CD14-positive monocyte (primary cell): ENCODE results near the gene ZNF467. TPM values are rescaled to one million over a fixed set of nuclear protein-coding genes. Genes with fewer than 3 reads are reported as not detected.

ENCODE experiments used
- DNase-seq, 3 donors: peaks; one replicate each; pipeline ENCODE4 v3.0.0-alpha.2; 2011 to 2022
- H2AFZ ChIP-seq: 2 replicates; pipeline ENCODE4 v1.6.0; 2012; ENCODE audit warnings: mild to moderate bottlenecking, low read depth, low read length, inconsistent platforms; ENCODE audit not compliant: insufficient read depth, poor library complexity, severe bottlenecking
- H3K27ac ChIP-seq, 2 donors: 1 replicate in 1 of 2; 2 replicates in 1 of 2; pipeline ENCODE4 v1.5.1; 2012 to 2013; ENCODE audit warnings: low read length in 2 of 2, control low read depth in 1 of 2, inconsistent platforms in 1 of 2, low read depth in 1 of 2, mild to moderate bottlenecking in 1 of 2
- H3K27me3 ChIP-seq, 2 donors: one replicate each; pipeline versions ENCODE4 v1.6.0 to v1.6.1; 2011 to 2013; ENCODE audit warnings: low read length in 2 of 2; ENCODE audit not compliant: control insufficient read depth in 2 of 2, insufficient read depth in 2 of 2
- H3K36me3 ChIP-seq, 2 donors: replicated peaks in 1 of 2; 1 replicate in 1 of 2; 2 replicates in 1 of 2; pipeline versions ENCODE4 v1.5.1 to v1.6.1; 2012 to 2013; ENCODE audit warnings: low read length in 2 of 2, control low read depth in 1 of 2, inconsistent platforms in 1 of 2, mild to moderate bottlenecking in 1 of 2; ENCODE audit not compliant: insufficient read depth in 2 of 2, control insufficient read depth in 1 of 2
- H3K4me1 ChIP-seq, 2 donors: 1 replicate in 1 of 2; 2 replicates in 1 of 2; pipeline versions ENCODE4 v1.5.1 to v1.6.1; 2012 to 2013; ENCODE audit warnings: low read length in 2 of 2, control low read depth in 1 of 2, inconsistent platforms in 1 of 2, mild to moderate bottlenecking in 1 of 2, moderate library complexity in 1 of 2; ENCODE audit not compliant: insufficient read depth in 2 of 2, control insufficient read depth in 1 of 2
- H3K4me2 ChIP-seq: replicated peaks from 2 replicates; pipeline ENCODE3; 2012; ENCODE audit warnings: low read length, moderate library complexity, mild to moderate bottlenecking; ENCODE audit not compliant: poor library complexity, severe bottlenecking; ENCODE audit errors: extremely low read depth
- H3K4me3 ChIP-seq, 3 experiments: fragments of 200-600 bp in 1 of 3; sonication (generic) in 1 of 3; replicated peaks in 1 of 3; 1 replicate in 2 of 3; 2 replicates in 1 of 3; pipeline ENCODE4 v1.5.1; 2011 to 2013; ENCODE audit warnings: low read length in 3 of 3, mild to moderate bottlenecking in 3 of 3, control low read depth in 2 of 3, low read depth in 2 of 3, inconsistent platforms in 1 of 3, moderate library complexity in 1 of 3
- H3K79me2 ChIP-seq: 2 replicates; pipeline ENCODE4 v1.6.0; 2012; ENCODE audit warnings: mild to moderate bottlenecking, control low read depth, inconsistent platforms, low read length, moderate library complexity; ENCODE audit not compliant: insufficient read depth
- H3K9ac ChIP-seq: 2 replicates; pipeline ENCODE4 v1.6.0; 2017; ENCODE audit warnings: low read length, mild to moderate bottlenecking; ENCODE audit not compliant: insufficient read depth, poor library complexity, severe bottlenecking
- H3K9me3 ChIP-seq, 2 donors: replicated peaks in 1 of 2; 1 replicate in 1 of 2; 2 replicates in 1 of 2; pipeline versions ENCODE4 v1.5.1 to v1.6.1; 2012 to 2013; ENCODE audit warnings: low read length in 2 of 2, control low read depth in 1 of 2; ENCODE audit not compliant: control insufficient read depth in 1 of 2, insufficient read depth in 1 of 2
- H4K20me1 ChIP-seq: 2 replicates; pipeline ENCODE4 v1.6.0; 2012; ENCODE audit warnings: mild to moderate bottlenecking, low read length, control low read depth, moderate library complexity; ENCODE audit not compliant: insufficient read depth
- H3K27ac Mint-ChIP-seq, 7 donors: one replicate each; pipeline ENCODE4 v1.8.0; 2020; ENCODE audit warnings: mild to moderate bottlenecking in 7 of 7, mixed read lengths in 7 of 7, moderate library complexity in 6 of 7, inconsistent platforms in 2 of 7
- H3K27me3 Mint-ChIP-seq, 3 donors: one replicate each; pipeline ENCODE4 v1.8.0; 2021 to 2022; ENCODE audit warnings: low read depth in 3 of 3, mild to moderate bottlenecking in 3 of 3, mixed read lengths in 3 of 3, moderate library complexity in 3 of 3, inconsistent platforms in 1 of 3
- H3K36me3 Mint-ChIP-seq, 2 donors: one replicate each; pipeline ENCODE4 v1.8.0; 2020; ENCODE audit warnings: mixed read lengths in 2 of 2, inconsistent platforms in 1 of 2, mild to moderate bottlenecking in 1 of 2
- H3K4me1 Mint-ChIP-seq: one replicate; pipeline ENCODE4 v1.8.0; 2020; ENCODE audit warnings: mild to moderate bottlenecking, mixed read lengths
- H3K4me3 Mint-ChIP-seq, 2 donors: one replicate each; pipeline ENCODE4 v1.8.0; 2020; ENCODE audit warnings: mild to moderate bottlenecking in 2 of 2, mixed read lengths in 2 of 2, moderate library complexity in 1 of 2
- H3K9me3 Mint-ChIP-seq, 7 donors: one replicate each; pipeline ENCODE4 v1.8.0; 2020 to 2022; ENCODE audit warnings: mixed read lengths in 7 of 7, mild to moderate bottlenecking in 6 of 7, moderate library complexity in 6 of 7, inconsistent platforms in 2 of 7
- WGBS: methylation state at CpG from one replicate; pipeline ENCODE4 v1.1.5; 2013; ENCODE audit warnings: missing lambda C conversion rate; ENCODE audit not compliant: insufficient coverage; 5-methylcytosine and 5-hydroxymethylcytosine counted together
- intact Hi-C, 2 donors: fragments of 100-400 bp; cut with micrococcal nuclease; formaldehyde crosslinking; loops; one replicate each; pipeline versions ENCODE4 v1.15.0 to v1.15.1; 2023
- polyA plus RNA-seq, 3 donors: library from polyadenylated mRNA; depleted of rRNA in 1 of 3; unstranded in 2 of 3; stranded (reverse) in 1 of 3; fragments of 300-500 nt in 2 of 3; fragments of >200 nt in 1 of 3; fragmentation: Illumina TruSeq in 2 of 3; gene quantifications; 1 replicate in 2 of 3; 2 replicates in 1 of 3; pipeline ENCODE4 v1.2.3, GENCODE V29; 2012 to 2021
- TF ChIP-seq, protein P1 (sequence below): fragments of 200-600 bp; IDR thresholded peaks from one replicate; pipeline ENCODE4 v1.8.0; 2022; ENCODE audit warnings: antibody characterized with exemption, mild to moderate bottlenecking

Gene ZNF467
- polyA plus RNA-seq, 3 donors, result 43.4 to 100 (median 52.8) TPM

DNA sequence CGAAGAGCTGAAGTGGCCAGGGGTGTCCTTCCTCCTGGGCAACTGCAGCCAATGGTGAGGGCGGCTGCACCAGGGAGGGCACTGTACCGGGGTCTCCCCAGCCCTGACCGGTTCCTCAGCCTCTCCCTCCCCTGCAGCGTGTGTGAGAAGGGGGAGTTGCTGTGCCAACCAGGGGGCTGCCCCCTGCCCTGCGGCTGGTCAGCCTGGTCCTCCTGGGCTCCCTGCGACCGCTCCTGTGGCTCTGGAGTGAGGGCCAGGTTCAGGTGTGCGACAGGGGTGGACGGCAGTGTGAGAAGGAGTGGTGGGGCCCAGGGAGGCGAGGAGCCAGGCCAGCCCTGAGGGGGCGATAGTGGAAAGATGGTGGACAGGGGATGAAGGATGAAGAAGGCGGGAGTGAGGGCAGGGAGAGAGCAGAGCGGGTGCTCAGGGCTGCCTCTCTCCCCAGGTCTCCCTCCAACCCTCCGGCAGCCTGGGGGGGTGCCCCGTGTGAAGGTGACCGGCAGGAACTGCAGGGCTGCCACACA lies 30.2 kb upstream of the ZNF467 start:
- peaks cover 3 to 5% (median 3%) of the 10 kb centered on the region in 3 donors for H3K27me3 Mint-ChIP-seq

DNA sequence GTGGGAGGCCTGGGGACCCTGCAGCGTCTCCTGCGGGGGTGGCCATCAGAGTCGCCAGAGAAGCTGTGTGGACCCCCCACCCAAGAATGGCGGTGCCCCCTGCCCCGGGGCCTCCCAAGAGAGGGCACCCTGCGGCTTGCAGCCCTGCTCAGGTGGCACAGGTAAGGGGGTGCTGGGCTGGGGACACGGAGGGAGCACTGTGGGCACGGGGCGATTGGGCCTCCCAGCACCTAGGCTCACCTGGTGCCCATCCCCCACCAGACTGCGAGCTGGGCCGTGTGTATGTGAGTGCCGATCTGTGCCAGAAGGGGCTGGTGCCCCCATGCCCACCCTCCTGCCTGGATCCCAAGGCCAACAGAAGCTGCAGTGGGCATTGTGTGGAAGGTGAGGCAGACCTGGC lies 29.6 kb upstream of the ZNF467 start:
- intact Hi-C loops, result no loop called here
- no peaks in the 10 kb centered on the region for H3K9me3 Mint-ChIP-seq
- no peak overlapping the region for H3K4me3 ChIP-seq
- H3K27ac ChIP-seq, result no peak overlapping the region
- TF ChIP-seq, protein P1, sequence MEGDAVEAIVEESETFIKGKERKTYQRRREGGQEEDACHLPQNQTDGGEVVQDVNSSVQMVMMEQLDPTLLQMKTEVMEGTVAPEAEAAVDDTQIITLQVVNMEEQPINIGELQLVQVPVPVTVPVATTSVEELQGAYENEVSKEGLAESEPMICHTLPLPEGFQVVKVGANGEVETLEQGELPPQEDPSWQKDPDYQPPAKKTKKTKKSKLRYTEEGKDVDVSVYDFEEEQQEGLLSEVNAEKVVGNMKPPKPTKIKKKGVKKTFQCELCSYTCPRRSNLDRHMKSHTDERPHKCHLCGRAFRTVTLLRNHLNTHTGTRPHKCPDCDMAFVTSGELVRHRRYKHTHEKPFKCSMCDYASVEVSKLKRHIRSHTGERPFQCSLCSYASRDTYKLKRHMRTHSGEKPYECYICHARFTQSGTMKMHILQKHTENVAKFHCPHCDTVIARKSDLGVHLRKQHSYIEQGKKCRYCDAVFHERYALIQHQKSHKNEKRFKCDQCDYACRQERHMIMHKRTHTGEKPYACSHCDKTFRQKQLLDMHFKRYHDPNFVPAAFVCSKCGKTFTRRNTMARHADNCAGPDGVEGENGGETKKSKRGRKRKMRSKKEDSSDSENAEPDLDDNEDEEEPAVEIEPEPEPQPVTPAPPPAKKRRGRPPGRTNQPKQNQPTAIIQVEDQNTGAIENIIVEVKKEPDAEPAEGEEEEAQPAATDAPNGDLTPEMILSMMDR, result no peak
- 93% methylated on average over 7 of the region's 12 CpGs for WGBS
- H3K4me3 Mint-ChIP-seq, result no peak overlapping the region
- no peak overlapping the region for H3K9ac ChIP-seq
- no peaks in the 10 kb centered on the region for H3K36me3 ChIP-seq
- H3K4me1 Mint-ChIP-seq, result no peaks in the 10 kb centered on the region
- no peaks in the 10 kb centered on the region for H3K27me3 ChIP-seq
- no peaks in the 10 kb centered on the region for H3K79me2 ChIP-seq
- no peak overlapping the region for H3K27ac Mint-ChIP-seq
- no peaks in the 10 kb centered on the region for H3K36me3 Mint-ChIP-seq
- no peak overlapping the region for H2AFZ ChIP-seq
- H3K4me1 ChIP-seq, result no peaks in the 10 kb centered on the region
- H4K20me1 ChIP-seq, result no peaks in the 10 kb centered on the region
- no peaks in the 10 kb centered on the region for H3K9me3 ChIP-seq
- no peak for DNase-seq
- peaks cover 0 to 5% (median 3%) of the 10 kb centered on the region in 3 donors for H3K27me3 Mint-ChIP-seq
- no peak overlapping the region for H3K4me2 ChIP-seq

More for the DNA sequence above, 30.2 kb upstream of the ZNF467 start:
- TF ChIP-seq, protein P1, result no peak
- no peak overlapping the region for H3K9ac ChIP-seq
- 93% methylated on average over 7 of the region's 17 CpGs for whole genome bisulfite sequencing
- no peaks in the 10 kb centered on the region for H4K20me1 ChIP-seq
- Mint-ChIP-seq H3K4me1 (no peaks in the 10 kb centered on the region), H3K36me3 (no peaks in the 10 kb centered on the region), H3K4me3 (no peak overlapping the region), H3K9me3 (no peaks in the 10 kb centered on the region), H3K27ac (no peak overlapping the region)
- intact Hi-C loops, result no loop called here
- H3K36me3 ChIP-seq, result no peaks in the 10 kb centered on the region
- H3K9me3 ChIP-seq, result no peaks in the 10 kb centered on the region
- no peaks in the 10 kb centered on the region for H3K4me1 ChIP-seq
- DNase-seq, result no peak
- H3K4me3 ChIP-seq, result no peak overlapping the region
- H3K79me2 ChIP-seq, result no peaks in the 10 kb centered on the region
- no peak overlapping the region for H2AFZ ChIP-seq
- no peak overlapping the region for H3K27ac ChIP-seq
- H3K4me2 ChIP-seq, result no peak overlapping the region
- no peaks in the 10 kb centered on the region for H3K27me3 ChIP-seq
